Calu3 (cell line): ENCODE results near the gene SLIT3. TPM values are rescaled to one million over a fixed set of nuclear protein-coding genes. Genes with fewer than 3 reads are reported as not detected.
A peak's percentile ranks its signal among the peaks of the same experiment; 100 is the strongest.

Experiments
- BruUV-seq: library from RNA; stranded (reverse); fragments of 400-500 nt; replicated peaks from 2 replicates; lab custom pipeline; 2021; lab: Mats Ljungman, UMichigan
- CTCF ChIA-PET: fragments of 300-600 bp; sonication (Branson Sonifier 250); formaldehyde crosslinking; loops from one replicate; lab custom pipeline; 2022; ENCODE audit warnings: antibody characterized with exemption; lab: Charles Lee
- DNase-seq: peaks from one replicate; pipeline ENCODE4 v3.0.0; 2022
- H3K27ac Mint-ChIP-seq: one replicate; pipeline ENCODE4 v1.8.0; 2022; ENCODE audit warnings: mixed read lengths; ENCODE audit not compliant: unreplicated experiment
- H3K27me3 Mint-ChIP-seq: one replicate; pipeline ENCODE4 v1.8.0; 2022; ENCODE audit warnings: mixed read lengths; ENCODE audit not compliant: unreplicated experiment
- H3K36me3 Mint-ChIP-seq: one replicate; pipeline ENCODE4 v1.8.0; 2022; ENCODE audit warnings: mild to moderate bottlenecking, moderate library complexity, mixed read lengths; ENCODE audit not compliant: insufficient read depth, unreplicated experiment
- H3K4me1 Mint-ChIP-seq: one replicate; pipeline ENCODE4 v1.8.0; 2022; ENCODE audit warnings: mild to moderate bottlenecking, low read depth, mixed read lengths; ENCODE audit not compliant: unreplicated experiment
- H3K4me3 Mint-ChIP-seq: one replicate; pipeline ENCODE4 v1.8.0; 2022; ENCODE audit warnings: mild to moderate bottlenecking, low read depth, moderate library complexity, mixed read lengths; ENCODE audit not compliant: unreplicated experiment
- H3K9me3 Mint-ChIP-seq: one replicate; pipeline ENCODE4 v1.8.0; 2022; ENCODE audit warnings: low read depth, mixed read lengths; ENCODE audit not compliant: unreplicated experiment
- intact Hi-C: fragments of 100-400 bp; cut with micrococcal nuclease; formaldehyde crosslinking; loops from one replicate; pipeline ENCODE4 v1.10.0; 2022; ENCODE audit not compliant: unreplicated experiment
- total RNA-seq: library from RNA; stranded (reverse); gene quantifications from 2 replicates; pipeline ENCODE4 v1.2.3, GENCODE V29; 2022
- TF ChIP-seq, protein P1 (sequence below): fragments of 200-600 bp; IDR thresholded peaks from one replicate; pipeline ENCODE4 v1.8.0; 2022; ENCODE audit warnings: antibody characterized with exemption; ENCODE audit not compliant: unreplicated experiment

Gene SLIT3
- total RNA-seq, 1 experiment from 2014 or later = not detected

DNA sequence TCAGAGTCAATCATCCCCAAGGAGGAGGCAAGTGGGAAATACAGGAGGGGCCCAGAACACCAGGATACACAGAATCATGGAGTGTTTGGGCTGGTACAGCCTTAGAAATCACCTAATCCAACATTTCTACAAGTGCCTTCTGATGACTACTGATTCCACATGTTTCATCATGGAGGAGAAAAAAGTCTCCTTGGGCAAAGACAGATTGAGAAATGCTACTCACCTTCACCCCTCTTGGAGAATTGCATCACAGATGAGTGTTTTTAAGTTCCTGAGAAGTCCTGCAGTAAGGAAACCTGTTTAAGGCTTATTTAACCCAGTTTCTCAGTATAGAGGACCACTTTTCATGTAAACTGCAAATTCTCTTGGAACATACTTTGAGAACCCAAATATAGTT is 2.2 kb upstream of the SLIT3 start:
- no peak for DNase-seq
- H3K4me3 Mint-ChIP-seq = no peak overlapping the region
- no peak overlapping the region for H3K27ac Mint-ChIP-seq
- H3K9me3 Mint-ChIP-seq = peaks cover 2% of the 10 kb centered on the region
- H3K4me1 Mint-ChIP-seq = no peaks in the 10 kb centered on the region
- TF ChIP-seq, protein P1, sequence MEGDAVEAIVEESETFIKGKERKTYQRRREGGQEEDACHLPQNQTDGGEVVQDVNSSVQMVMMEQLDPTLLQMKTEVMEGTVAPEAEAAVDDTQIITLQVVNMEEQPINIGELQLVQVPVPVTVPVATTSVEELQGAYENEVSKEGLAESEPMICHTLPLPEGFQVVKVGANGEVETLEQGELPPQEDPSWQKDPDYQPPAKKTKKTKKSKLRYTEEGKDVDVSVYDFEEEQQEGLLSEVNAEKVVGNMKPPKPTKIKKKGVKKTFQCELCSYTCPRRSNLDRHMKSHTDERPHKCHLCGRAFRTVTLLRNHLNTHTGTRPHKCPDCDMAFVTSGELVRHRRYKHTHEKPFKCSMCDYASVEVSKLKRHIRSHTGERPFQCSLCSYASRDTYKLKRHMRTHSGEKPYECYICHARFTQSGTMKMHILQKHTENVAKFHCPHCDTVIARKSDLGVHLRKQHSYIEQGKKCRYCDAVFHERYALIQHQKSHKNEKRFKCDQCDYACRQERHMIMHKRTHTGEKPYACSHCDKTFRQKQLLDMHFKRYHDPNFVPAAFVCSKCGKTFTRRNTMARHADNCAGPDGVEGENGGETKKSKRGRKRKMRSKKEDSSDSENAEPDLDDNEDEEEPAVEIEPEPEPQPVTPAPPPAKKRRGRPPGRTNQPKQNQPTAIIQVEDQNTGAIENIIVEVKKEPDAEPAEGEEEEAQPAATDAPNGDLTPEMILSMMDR = no peak
- H3K36me3 Mint-ChIP-seq = no peaks in the 10 kb centered on the region
- intact Hi-C loops = loop anchor here (2.0 to 5.0 kb wide), 3 partner anchors 186 to 811 kb away; no protein-coding TSS in a partner anchor
- CTCF ChIA-PET = interaction anchor here (1.7 kb wide), 1 partner anchor 316 kb away, joined by 4 read pairs; no protein-coding TSS in a partner anchor
- peaks cover 32% of the 10 kb centered on the region for H3K27me3 Mint-ChIP-seq
- BruUV-seq = no TSS peak

DNA sequence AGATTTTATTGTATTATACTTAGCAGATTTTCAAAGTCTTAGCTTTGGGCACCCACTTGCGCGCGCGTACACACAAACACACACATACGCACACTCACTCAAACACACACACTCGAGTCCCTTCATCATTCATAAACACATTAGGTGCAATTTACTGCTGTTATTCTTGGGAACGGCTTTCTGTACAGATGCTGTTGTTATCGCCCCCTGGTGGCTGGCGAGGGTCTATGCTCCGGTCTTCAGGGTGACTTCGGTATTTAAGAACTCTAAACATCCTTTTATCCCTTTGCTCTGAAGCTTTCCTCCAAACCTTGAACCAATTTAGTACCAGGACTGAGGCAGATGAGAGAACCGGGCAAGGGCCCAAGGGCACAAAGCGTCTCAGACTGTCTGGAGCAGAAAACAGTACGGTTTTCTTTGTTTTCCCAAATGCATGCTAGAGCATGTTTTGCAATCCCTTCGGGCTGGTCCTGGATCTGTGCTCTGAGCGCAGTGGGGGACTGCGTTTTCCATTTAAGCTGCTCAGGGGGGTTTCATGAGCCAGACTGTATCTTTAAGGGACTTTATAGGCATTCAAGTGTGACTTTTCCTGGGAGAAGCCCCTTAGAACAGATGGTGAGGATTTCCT is 1.7 kb upstream of the SLIT3 start:
- peaks cover 2% of the 10 kb centered on the region for H3K9me3 Mint-ChIP-seq
- peaks cover 37% of the 10 kb centered on the region for H3K27me3 Mint-ChIP-seq
- no peak overlapping the region for H3K4me3 Mint-ChIP-seq
- CTCF ChIA-PET = interaction anchor here (1.7 kb wide), 1 partner anchor 316 kb away, joined by 4 read pairs; no protein-coding TSS in a partner anchor
- no TSS peak for BruUV-seq
- intact Hi-C loops = loop anchor here (1.0 to 5.0 kb wide), 5 partner anchors 185 to 810 kb away; no protein-coding TSS in a partner anchor
- H3K27ac Mint-ChIP-seq = no peak overlapping the region
- H3K4me1 Mint-ChIP-seq = no peaks in the 10 kb centered on the region
- no peaks in the 10 kb centered on the region for H3K36me3 Mint-ChIP-seq
- DNase-seq = peak; percentile 81
- TF ChIP-seq, protein P1 = peak; percentile 70

DNA sequence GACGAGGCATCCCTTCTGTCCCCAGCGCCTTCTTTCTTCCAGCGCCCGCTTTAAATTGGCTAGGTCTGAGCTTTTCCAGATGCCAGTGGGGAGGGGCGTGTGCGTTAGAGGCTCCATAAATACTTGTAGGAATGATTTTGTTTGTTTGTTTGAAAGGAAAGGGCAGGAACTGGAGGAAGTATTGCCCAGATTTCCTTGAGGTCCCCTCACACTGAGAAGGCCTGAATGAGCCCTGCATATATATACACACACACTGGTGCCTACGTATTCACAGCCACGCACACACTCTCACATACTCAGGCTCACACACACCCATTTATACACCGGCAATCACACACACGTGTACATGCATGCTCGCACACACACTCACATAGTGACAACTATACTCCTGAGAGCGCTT is 1.0 kb upstream of the SLIT3 start:
- Mint-ChIP-seq H3K4me3 (no peak overlapping the region), H3K4me1 (no peaks in the 10 kb centered on the region), H3K36me3 (no peaks in the 10 kb centered on the region), H3K27me3 (peaks cover 41% of the 10 kb centered on the region), H3K27ac (no peak overlapping the region), H3K9me3 (peaks cover 2% of the 10 kb centered on the region)
- no peak for DNase-seq
- intact Hi-C loops = loop anchor here (1.0 to 5.0 kb wide), 5 partner anchors 185 to 810 kb away; no protein-coding TSS in a partner anchor
- TF ChIP-seq, protein P1 = no peak
- CTCF ChIA-PET = interaction anchor here (1.7 kb wide), 1 partner anchor 315 kb away, joined by 4 read pairs; no protein-coding TSS in a partner anchor
- BruUV-seq = no TSS peak

DNA sequence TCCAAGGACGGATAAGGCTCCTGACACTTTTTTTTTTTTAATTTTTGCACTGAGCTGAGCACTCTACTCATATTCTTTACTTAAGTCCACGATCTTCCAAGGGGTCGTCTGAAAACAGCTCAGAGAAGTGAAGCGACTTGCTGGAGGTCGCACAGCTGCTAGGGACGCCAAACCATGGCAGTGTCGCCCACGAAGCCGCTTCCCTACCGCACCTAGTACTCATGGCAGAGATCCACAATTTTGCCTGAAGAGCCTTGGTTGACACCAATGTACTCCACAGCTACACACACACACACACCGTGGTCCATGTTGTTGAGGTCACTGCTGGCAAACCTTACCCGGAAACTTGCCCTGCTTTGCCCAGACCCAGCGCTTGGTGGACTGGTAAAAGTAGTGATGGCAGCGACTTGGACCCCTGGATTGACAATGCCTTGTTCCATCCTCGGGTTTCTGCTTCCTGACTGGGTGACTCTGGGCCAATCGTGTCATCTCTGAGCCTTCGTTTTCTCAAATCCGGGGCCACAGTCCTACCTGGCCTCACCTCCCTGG is 521 bp upstream of the SLIT3 start:
- no peak overlapping the region for H3K4me3 Mint-ChIP-seq
- CTCF ChIA-PET = interaction anchor here (1.7 kb wide), 1 partner anchor 314 kb away, joined by 4 read pairs; no protein-coding TSS in a partner anchor
- no peaks in the 10 kb centered on the region for H3K4me1 Mint-ChIP-seq
- DNase-seq = no peak
- peaks cover 2% of the 10 kb centered on the region for H3K9me3 Mint-ChIP-seq
- no TSS peak for BruUV-seq
- no peaks in the 10 kb centered on the region for H3K36me3 Mint-ChIP-seq
- intact Hi-C loops = loop anchor here (5.0 kb wide), 2 partner anchors 184 to 809 kb away; no protein-coding TSS in a partner anchor
- no peak overlapping the region for H3K27ac Mint-ChIP-seq
- TF ChIP-seq, protein P1 = no peak
- H3K27me3 Mint-ChIP-seq = peaks cover 41% of the 10 kb centered on the region
